Neural cell (in vitro differentiated cells): ENCODE results near the gene NIM1K. TPM values are rescaled to one million over a fixed set of nuclear protein-coding genes. Genes with fewer than 3 reads are reported as not detected.

Experiments
- H2AFZ ChIP-seq: fragments of 200-600, 300-800 bp; sonication (generic), shearing (Covaris generic); 2 replicates; pipeline ENCODE4 v1.6.0; 2014; ENCODE audit warnings: low read depth, mild to moderate bottlenecking, antibody characterized with exemption, low read length, moderate library complexity
- H3F3A ChIP-seq: fragments of 200-600 bp; shearing (Covaris generic); 2 replicates; pipeline ENCODE4 v1.6.1; 2016; ENCODE audit warnings: mild to moderate bottlenecking, moderate library complexity, mixed read lengths, antibody characterized with exemption, low read length; ENCODE audit not compliant: insufficient read depth, poor library complexity, severe bottlenecking
- H3K27ac ChIP-seq: fragments of 200-600, 300-800 bp; sonication (generic), shearing (Covaris generic); 2 replicates; pipeline ENCODE4 v1.5.1; 2014; ENCODE audit warnings: mild to moderate bottlenecking, low read length, moderate library complexity
- H3K27me3 ChIP-seq: fragments of 300-800, 200-600 bp; sonication (generic), shearing (Covaris generic); 2 replicates; pipeline ENCODE4 v1.6.0; 2014; ENCODE audit warnings: mild to moderate bottlenecking, low read depth, low read length, moderate library complexity; ENCODE audit not compliant: insufficient read depth
- H3K36me3 ChIP-seq: fragments of 300-800, 200-600 bp; sonication (generic), shearing (Covaris generic); 2 replicates; pipeline ENCODE4 v1.5.1; 2014; ENCODE audit warnings: mild to moderate bottlenecking, antibody characterized with exemption, low read length, moderate library complexity; ENCODE audit not compliant: insufficient read depth
- H3K4me2 ChIP-seq: fragments of 300-800, 200-600 bp; sonication (generic), shearing (Covaris generic); 2 replicates; pipeline ENCODE4 v1.6.0; 2014; ENCODE audit warnings: mild to moderate bottlenecking, low read length
- H3K4me3 ChIP-seq: fragments of 300-800, 200-600 bp; sonication (generic), shearing (Covaris generic); 2 replicates; pipeline ENCODE4 v1.5.1; 2014; ENCODE audit warnings: mild to moderate bottlenecking, low read length, moderate library complexity
- H3K79me2 ChIP-seq: fragments of 200-600 bp; shearing (Covaris generic); replicated peaks from 2 replicates; pipeline ENCODE4 v1.6.0; 2014; ENCODE audit warnings: mild to moderate bottlenecking, low read length, moderate library complexity; ENCODE audit not compliant: insufficient read depth
- H3K9ac ChIP-seq: fragments of 300-800, 200-600 bp; sonication (generic), shearing (Covaris generic); 2 replicates; pipeline ENCODE4 v1.6.1; 2016; ENCODE audit warnings: mild to moderate bottlenecking, low read length, mixed read lengths
- H3K9me2 ChIP-seq: fragments of 200-600 bp; shearing (Covaris generic); 2 replicates; pipeline ENCODE4 v1.6.1; 2016; ENCODE audit warnings: mild to moderate bottlenecking, low read length, mixed read lengths; ENCODE audit not compliant: insufficient read depth
- H3K9me3 ChIP-seq: fragments of 200-600, 300-800 bp; sonication (generic), shearing (Covaris generic); 2 replicates; pipeline ENCODE4 v1.6.1; 2016; ENCODE audit warnings: mild to moderate bottlenecking, mixed run types, low read length, moderate library complexity, mixed read lengths
- H4K20me1 ChIP-seq: fragments of 200-600 bp; shearing (Covaris generic); 2 replicates; pipeline ENCODE4 v1.6.1; 2016; ENCODE audit warnings: mild to moderate bottlenecking, mixed run types; ENCODE audit not compliant: insufficient read depth
- EP300 ChIP-seq: fragments of 450-650 bp; conservative IDR thresholded peaks from 2 replicates; pipeline ENCODE4 v1.6.1; 2014; ENCODE audit warnings: antibody characterized with exemption, mild to moderate bottlenecking, moderate library complexity; ENCODE audit not compliant: poor library complexity, severe bottlenecking
- EZH2 ChIP-seq: fragments of 200-600, 300-800 bp; shearing (Covaris generic), sonication (generic); IDR thresholded peaks from 2 replicates; pipeline ENCODE4 v1.6.1; 2014; ENCODE audit warnings: antibody characterized with exemption, low read length, borderline replicate concordance, mild to moderate bottlenecking; ENCODE audit not compliant: insufficient read depth, poor library complexity, severe bottlenecking
- MXI1 ChIP-seq: fragments of 450-650 bp; conservative IDR thresholded peaks from 2 replicates; pipeline ENCODE4 v1.6.1; 2014; ENCODE audit warnings: antibody characterized with exemption, mild to moderate bottlenecking; ENCODE audit not compliant: poor library complexity, severe bottlenecking
- POLR2AphosphoS5 ChIP-seq: IDR thresholded peaks from 2 replicates; pipeline ENCODE4 v1.6.1; 2012
- RAD21 ChIP-seq: fragments of 450-650 bp; conservative IDR thresholded peaks from 2 replicates; pipeline ENCODE4 v1.6.1; 2014; ENCODE audit warnings: antibody characterized with exemption, mild to moderate bottlenecking, moderate library complexity
- TAF1 ChIP-seq: IDR thresholded peaks from 2 replicates; pipeline ENCODE4 v1.6.1; 2012; ENCODE audit warnings: low read depth
- polyA minus RNA-seq: library from RNA; depleted of rRNA, polyadenylated mRNA; stranded (reverse); fragments of >200 nt; gene quantifications from 2 replicates; pipeline ENCODE4 v1.2.3, GENCODE V29; 2014
- polyA plus RNA-seq: library from polyadenylated mRNA; depleted of rRNA; stranded (reverse); fragments of >200 nt; gene quantifications from 2 replicates; pipeline ENCODE4 v1.2.3, GENCODE V29; 2014
- TF ChIP-seq, protein P1 (sequence below): fragments of 450-650 bp; IDR thresholded peaks from 2 replicates; pipeline ENCODE4 v1.5.1; 2014; ENCODE audit warnings: antibody characterized with exemption, mild to moderate bottlenecking, moderate library complexity; ENCODE audit not compliant: poor library complexity, severe bottlenecking

NIM1K gene
- polyA plus RNA-seq, result 4.4 and 7.4 TPM in 2 replicates
- polyA minus RNA-seq, result 10.1 and 12.4 TPM in 2 replicates

DNA sequence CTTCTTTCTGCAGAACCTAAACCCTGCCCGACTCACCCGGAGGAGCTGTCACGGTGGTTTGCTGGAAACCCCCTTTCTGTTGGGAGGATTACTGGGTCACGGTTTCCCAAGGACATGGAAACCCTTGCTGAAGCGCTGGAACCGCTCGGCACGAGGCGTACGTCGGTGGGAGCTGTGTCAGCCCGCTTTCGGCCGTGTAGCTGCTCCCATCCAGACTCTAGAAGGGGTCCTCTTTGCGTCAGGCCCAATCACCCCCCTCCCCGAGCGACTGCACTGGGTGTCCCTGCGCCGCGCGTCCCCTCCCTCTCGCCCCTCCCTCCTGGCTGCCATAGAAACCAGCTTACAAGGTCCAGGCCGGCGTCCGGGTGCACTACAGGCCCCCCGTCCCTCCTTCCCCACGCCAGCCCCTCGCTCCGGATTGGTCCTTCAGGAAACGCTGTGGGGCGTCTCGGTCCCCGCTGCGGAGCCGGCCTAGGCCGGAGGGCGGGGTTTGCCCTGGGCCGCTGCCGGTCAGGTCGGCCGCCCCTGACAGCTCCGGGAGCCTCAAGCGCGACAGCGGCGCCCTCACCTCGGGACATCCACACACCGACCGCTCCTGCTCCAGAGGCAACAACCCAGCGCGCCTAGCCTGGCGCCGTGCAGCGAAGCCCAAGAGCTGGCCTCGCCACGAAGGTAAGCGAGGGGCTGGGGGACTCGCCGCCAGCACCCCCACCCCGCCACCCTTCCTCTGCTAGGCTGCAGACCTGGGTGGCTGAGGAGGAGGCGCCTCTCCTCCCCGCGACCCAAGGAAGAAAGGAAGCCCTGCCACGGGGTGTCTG, at the start of gene NIM1K:
Gene NIM1K, plus strand, starts transcription at position 486 of the 818 bp plus-strand sequence. CDS start 53,551 bp downstream, outside the sequence.
- Histone ChIP-seq H3K27ac (peak within 1 kb of the TSS; percentile 71), H2AFZ (peak within 1 kb of the TSS; percentile 76), H3K79me2 (peaks cover 4% of the 10 kb centered on the region), H3K9me2 (no peaks in the 10 kb centered on the region), H3K9ac (peak within 1 kb of the TSS; percentile 79), H3K9me3 (no peaks in the 10 kb centered on the region), H4K20me1 (no peaks in the 10 kb centered on the region), H3K27me3 (peaks cover 3% of the 10 kb centered on the region), H3K4me2 (peak within 1 kb of the TSS; percentile 68), H3F3A (no peaks in the 10 kb centered on the region), H3K36me3 (no peaks in the 10 kb centered on the region), H3K4me3 (peak within 1 kb of the TSS; percentile 98)
- TF ChIP-seq POLR2AphosphoS5, result peak; percentile 43
- TF ChIP-seq, protein P1, sequence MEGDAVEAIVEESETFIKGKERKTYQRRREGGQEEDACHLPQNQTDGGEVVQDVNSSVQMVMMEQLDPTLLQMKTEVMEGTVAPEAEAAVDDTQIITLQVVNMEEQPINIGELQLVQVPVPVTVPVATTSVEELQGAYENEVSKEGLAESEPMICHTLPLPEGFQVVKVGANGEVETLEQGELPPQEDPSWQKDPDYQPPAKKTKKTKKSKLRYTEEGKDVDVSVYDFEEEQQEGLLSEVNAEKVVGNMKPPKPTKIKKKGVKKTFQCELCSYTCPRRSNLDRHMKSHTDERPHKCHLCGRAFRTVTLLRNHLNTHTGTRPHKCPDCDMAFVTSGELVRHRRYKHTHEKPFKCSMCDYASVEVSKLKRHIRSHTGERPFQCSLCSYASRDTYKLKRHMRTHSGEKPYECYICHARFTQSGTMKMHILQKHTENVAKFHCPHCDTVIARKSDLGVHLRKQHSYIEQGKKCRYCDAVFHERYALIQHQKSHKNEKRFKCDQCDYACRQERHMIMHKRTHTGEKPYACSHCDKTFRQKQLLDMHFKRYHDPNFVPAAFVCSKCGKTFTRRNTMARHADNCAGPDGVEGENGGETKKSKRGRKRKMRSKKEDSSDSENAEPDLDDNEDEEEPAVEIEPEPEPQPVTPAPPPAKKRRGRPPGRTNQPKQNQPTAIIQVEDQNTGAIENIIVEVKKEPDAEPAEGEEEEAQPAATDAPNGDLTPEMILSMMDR, result no peak
- TF ChIP-seq MXI1, result no peak
- no peak for TF ChIP-seq EZH2

- Histone ChIP-seq H3K27ac (no peak overlapping the region), H3K36me3 (peaks cover under 1% of the 10 kb centered on the region), H3K79me2 (peaks cover 6% of the 10 kb centered on the region)
Measured at GRCh38 chr5:43145071-43145470, 47.0 kb upstream of the NIM1K start.

DNA sequence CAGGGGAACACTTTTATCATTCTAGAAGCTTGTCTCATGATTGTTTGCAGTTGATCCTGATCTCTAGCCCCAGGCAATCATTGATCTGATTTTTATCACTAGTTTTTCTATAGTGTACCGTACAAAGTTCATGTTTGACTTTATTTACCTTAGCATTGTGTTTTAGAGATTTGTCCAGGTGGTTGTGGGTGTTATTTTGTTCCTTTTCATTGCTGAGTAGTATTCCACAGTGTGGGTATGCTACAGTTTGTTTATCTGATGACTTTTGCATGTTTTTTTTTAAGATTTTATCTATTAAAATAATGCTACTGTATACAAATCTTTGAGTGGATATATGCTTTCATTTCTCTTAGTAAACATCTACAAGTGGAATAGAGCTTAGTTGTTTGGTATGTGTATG, 45.1 kb upstream of the NIM1K start:
- H3K36me3 ChIP-seq, result no peaks in the 10 kb centered on the region

More at GRCh38 chr5:43145071-43145470, 47.0 kb upstream of the NIM1K start:
- no peak overlapping the region for H3K4me3 ChIP-seq
- no peak overlapping the region for H2AFZ ChIP-seq
- TF ChIP-seq RAD21, result no peak
- TF ChIP-seq EP300, result no peak
- TF ChIP-seq EZH2, result no peak
- TF ChIP-seq POLR2AphosphoS5, result no peak
- no peak for TF ChIP-seq TAF1
- H3K27me3 ChIP-seq, result no peaks in the 10 kb centered on the region
- H3F3A ChIP-seq, result no peaks in the 10 kb centered on the region
- no peaks in the 10 kb centered on the region for H4K20me1 ChIP-seq
- H3K9me2 ChIP-seq, result no peaks in the 10 kb centered on the region
- H3K4me2 ChIP-seq, result no peak overlapping the region
- H3K9me3 ChIP-seq, result no peaks in the 10 kb centered on the region
- H3K9ac ChIP-seq, result no peak overlapping the region

More for the DNA sequence above, 45.1 kb upstream of the NIM1K start:
- Histone ChIP-seq H2AFZ (no peak overlapping the region), H3K9me3 (no peaks in the 10 kb centered on the region), H3K79me2 (peaks cover 11% of the 10 kb centered on the region), H3K4me3 (no peak overlapping the region), H3K9me2 (no peaks in the 10 kb centered on the region), H4K20me1 (no peaks in the 10 kb centered on the region), H3F3A (no peaks in the 10 kb centered on the region), H3K9ac (no peak overlapping the region), H3K27ac (no peak overlapping the region), H3K4me2 (no peak overlapping the region), H3K27me3 (no peaks in the 10 kb centered on the region)
- TF ChIP-seq MXI1 (no peak), EZH2 (no peak), TAF1 (no peak)
